B cell (primary cell): Measurements from ENCODE around the gene CMAS. TPM values are rescaled to one million over a fixed set of nuclear protein-coding genes. Genes with fewer than 3 reads are reported as not detected.

Experiments
- ATAC-seq: fragments of 200-7000 bp; cut with Tn5 transposase; one replicate; pipeline ENCODE4 v1.10.0; 2021; ENCODE audit warnings: low read depth, mild to moderate bottlenecking, moderate number of reproducible peaks, moderate library complexity
- CTCF ChIA-PET: fragments of 350-600 bp; sonication (Branson Sonifier 250); formaldehyde crosslinking; loops from one replicate; lab custom pipeline; 2021; ENCODE audit warnings: antibody characterized with exemption, inconsistent platforms; lab: Charles Lee
- POLR2A ChIA-PET: fragments of 350-600 bp; sonication (Branson Sonifier 250); formaldehyde crosslinking; loops from one replicate; lab custom pipeline; 2021; ENCODE audit warnings: antibody characterized with exemption; lab: Charles Lee
- DNase-seq: peaks from one replicate; pipeline ENCODE4 v3.0.0; 2013
- H2AFZ ChIP-seq: 2 replicates; pipeline ENCODE4 v1.6.1; 2012; ENCODE audit warnings: mild to moderate bottlenecking, low read depth, low read length; ENCODE audit not compliant: insufficient read depth, poor library complexity, severe bottlenecking
- H3K27ac ChIP-seq, 2 donors: 1 replicate in 1 of 2; 2 replicates in 1 of 2; pipeline ENCODE4 v1.5.1; 2012 to 2013; ENCODE audit warnings: low read length in 2 of 2, mild to moderate bottlenecking in 2 of 2, moderate library complexity in 1 of 2
- H3K27me3 ChIP-seq, 4 experiments: fragments of 200-600 bp in 1 of 4; sonication (generic) in 1 of 4; replicated peaks in 1 of 4; 1 replicate in 2 of 4; 2 replicates in 2 of 4; pipeline versions ENCODE4 v1.6.1 to v1.7.0; 2013 to 2016; ENCODE audit warnings: low read length in 3 of 4, mild to moderate bottlenecking in 2 of 4, mixed read lengths in 1 of 4, moderate library complexity in 1 of 4; ENCODE audit not compliant: insufficient read depth in 4 of 4, control insufficient read depth in 3 of 4; ENCODE audit errors: control extremely low read depth in 1 of 4
- H3K36me3 ChIP-seq, 2 experiments: replicated peaks in 1 of 2; 1 replicate in 1 of 2; 2 replicates in 1 of 2; pipeline versions ENCODE4 v1.6.1 to v1.7.1; 2013; ENCODE audit warnings: low read length in 1 of 2; ENCODE audit not compliant: insufficient read depth in 2 of 2, control insufficient read depth in 1 of 2; ENCODE audit errors: control extremely low read depth in 1 of 2, extremely low read depth in 1 of 2
- H3K4me1 ChIP-seq, 2 donors: fragments of 200-600 bp in 1 of 2; sonication (generic) in 1 of 2; 1 replicate in 1 of 2; 2 replicates in 1 of 2; pipeline versions ENCODE4 v1.5.1 to v1.6.1; 2013 to 2017; ENCODE audit warnings: low read length in 2 of 2; ENCODE audit not compliant: control insufficient read depth in 2 of 2, insufficient read depth in 2 of 2
- H3K4me2 ChIP-seq: replicated peaks from 2 replicates; pipeline ENCODE3; 2012; ENCODE audit warnings: mild to moderate bottlenecking, low read depth, low read length; ENCODE audit not compliant: poor library complexity, severe bottlenecking
- H3K4me3 ChIP-seq, 5 experiments: fragments of 200-600 bp in 1 of 5; sonication (generic) in 1 of 5; 1 replicate in 3 of 5; 2 replicates in 2 of 5; pipeline versions ENCODE4 v1.5.1 to v1.7.0; 2011 to 2016; ENCODE audit warnings: low read length in 4 of 5, mild to moderate bottlenecking in 4 of 5, low read depth in 2 of 5, control low read depth in 1 of 5, moderate library complexity in 1 of 5; ENCODE audit not compliant: insufficient read depth in 1 of 5; ENCODE audit errors: control extremely low read depth in 1 of 5, extremely low read depth in 1 of 5
- H3K79me2 ChIP-seq: fragments of 200-600 bp; sonication (generic); one replicate; pipeline ENCODE4 v1.6.0; 2016; ENCODE audit warnings: low read length; ENCODE audit not compliant: control insufficient read depth, insufficient read depth
- H3K9ac ChIP-seq: fragments of 200-600 bp; sonication (generic); 2 replicates; pipeline ENCODE4 v1.6.1; 2017; ENCODE audit warnings: mild to moderate bottlenecking, low read length, moderate library complexity
- H3K9me3 ChIP-seq, 3 donors: one replicate each; pipeline versions ENCODE4 v1.6.1 to v1.7.1; 2013; ENCODE audit warnings: low read length in 2 of 3; ENCODE audit not compliant: control insufficient read depth in 2 of 3, insufficient read depth in 1 of 3; ENCODE audit errors: control extremely low read depth in 1 of 3
- H4K20me1 ChIP-seq: 2 replicates; pipeline ENCODE4 v1.6.0; 2012; ENCODE audit warnings: mild to moderate bottlenecking, low read length; ENCODE audit not compliant: insufficient read depth, control insufficient read depth, poor library complexity, severe bottlenecking
- H3K27ac Mint-ChIP-seq: one replicate; pipeline ENCODE4 v1.8.0; 2021; ENCODE audit warnings: mixed read lengths
- H3K27me3 Mint-ChIP-seq: one replicate; pipeline ENCODE4 v1.8.0; 2021; ENCODE audit warnings: mixed read lengths
- H3K4me1 Mint-ChIP-seq: one replicate; pipeline ENCODE4 v1.8.0; 2021; ENCODE audit warnings: mixed read lengths
- H3K4me3 Mint-ChIP-seq: one replicate; pipeline ENCODE4 v1.8.0; 2021; ENCODE audit warnings: mixed read lengths
- H3K9me3 Mint-ChIP-seq: one replicate; pipeline ENCODE4 v1.8.0; 2022; ENCODE audit warnings: mixed read lengths; ENCODE audit not compliant: insufficient read depth
- EZH2 ChIP-seq: IDR thresholded peaks from 2 replicates; pipeline ENCODE4 v1.6.1; 2012; ENCODE audit warnings: borderline replicate concordance, low read depth, mild to moderate bottlenecking, moderate library complexity, low read length; ENCODE audit not compliant: insufficient read depth, poor library complexity, severe bottlenecking
- WGBS: methylation state at CpG from one replicate; pipeline ENCODE4 v1.1.5; 2013; ENCODE audit warnings: missing lambda C conversion rate; ENCODE audit not compliant: insufficient coverage; 5-methylcytosine and 5-hydroxymethylcytosine counted together
- intact Hi-C: fragments of 100-400 bp; cut with micrococcal nuclease; formaldehyde crosslinking; loops from one replicate; pipeline ENCODE4 v1.10.0; 2022
- polyA plus RNA-seq: library from polyadenylated mRNA; depleted of rRNA; stranded (reverse); fragments of >200 nt; gene quantifications from 2 replicates; pipeline ENCODE4 v1.2.3, GENCODE V29; 2012
- total RNA-seq, 2 donors: library from RNA; stranded (reverse); fragments of 120-200 nt in 1 of 2; gene quantifications; 1 replicate in 1 of 2; 2 replicates in 1 of 2; pipeline versions ENCODE4 v1.2.3 to v1.2.4, GENCODE V29; 2013 to 2022
- TF ChIP-seq, protein P1 (sequence below): fragments of 200-600 bp; IDR thresholded peaks from one replicate; pipeline ENCODE4 v1.8.0; 2022; ENCODE audit warnings: antibody characterized with exemption, mild to moderate bottlenecking

The CMAS gene
- total and polyA plus RNA-seq, 2 donors (not counting 1 experiment from before 2014, with no cell fraction given): 5.8 to 19.1 TPM

GRCh38 chr12:22110176-22110575 lies 64.2 kb downstream of the CMAS start:
- no peak overlapping the region for H3K4me3 Mint-ChIP-seq

More at GRCh38 chr12:22110176-22110575, 64.2 kb downstream of the CMAS start:
- no peaks in the 10 kb centered on the region for H3K27me3 ChIP-seq
- no peaks in the 10 kb centered on the region for H3K9me3 Mint-ChIP-seq
- ChIA-PET CTCF (no interaction called here), POLR2A (no interaction called here)
- H2AFZ ChIP-seq: no peak overlapping the region
- H4K20me1 ChIP-seq: no peaks in the 10 kb centered on the region
- no peak overlapping the region for H3K4me2 ChIP-seq
- no peaks in the 10 kb centered on the region for H3K36me3 ChIP-seq
- H3K27me3 Mint-ChIP-seq: peaks cover 16% of the 10 kb centered on the region
- H3K9me3 ChIP-seq: no peaks in the 10 kb centered on the region
- no peak overlapping the region for H3K9ac ChIP-seq
- no peaks in the 10 kb centered on the region for H3K4me1 Mint-ChIP-seq
- no CpG with 5 or more reads among the region's 3 CpGs for WGBS
- H3K79me2 ChIP-seq: no peaks in the 10 kb centered on the region
- no peak overlapping the region for H3K4me3 ChIP-seq
- no peak for TF ChIP-seq EZH2
- TF ChIP-seq, protein P1, sequence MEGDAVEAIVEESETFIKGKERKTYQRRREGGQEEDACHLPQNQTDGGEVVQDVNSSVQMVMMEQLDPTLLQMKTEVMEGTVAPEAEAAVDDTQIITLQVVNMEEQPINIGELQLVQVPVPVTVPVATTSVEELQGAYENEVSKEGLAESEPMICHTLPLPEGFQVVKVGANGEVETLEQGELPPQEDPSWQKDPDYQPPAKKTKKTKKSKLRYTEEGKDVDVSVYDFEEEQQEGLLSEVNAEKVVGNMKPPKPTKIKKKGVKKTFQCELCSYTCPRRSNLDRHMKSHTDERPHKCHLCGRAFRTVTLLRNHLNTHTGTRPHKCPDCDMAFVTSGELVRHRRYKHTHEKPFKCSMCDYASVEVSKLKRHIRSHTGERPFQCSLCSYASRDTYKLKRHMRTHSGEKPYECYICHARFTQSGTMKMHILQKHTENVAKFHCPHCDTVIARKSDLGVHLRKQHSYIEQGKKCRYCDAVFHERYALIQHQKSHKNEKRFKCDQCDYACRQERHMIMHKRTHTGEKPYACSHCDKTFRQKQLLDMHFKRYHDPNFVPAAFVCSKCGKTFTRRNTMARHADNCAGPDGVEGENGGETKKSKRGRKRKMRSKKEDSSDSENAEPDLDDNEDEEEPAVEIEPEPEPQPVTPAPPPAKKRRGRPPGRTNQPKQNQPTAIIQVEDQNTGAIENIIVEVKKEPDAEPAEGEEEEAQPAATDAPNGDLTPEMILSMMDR: no peak
- ATAC-seq (no peak), DNase-seq (no peak)
- no peaks in the 10 kb centered on the region for H3K4me1 ChIP-seq
- H3K27ac Mint-ChIP-seq: no peak overlapping the region
- H3K27ac ChIP-seq: no peak overlapping the region
- intact Hi-C loops: no loop called here

Other genes starting within 250 kb of the CMAS start
- gene ABCC9, start 104.8 kb upstream of the CMAS start, total RNA-seq: not detected in 2 replicates
- not detected in 2 replicates for gene ABCC9, start 104.8 kb upstream of the CMAS start, polyA plus RNA-seq